ENCODE measurements around the gene EHBP1.
"Not testable (repeated sequence)": the region's sequence is repeated elsewhere in the genome, so short reads cannot be mapped to it uniquely, and the experiment has no call there.

The EHBP1 gene

GRCh38 chr2:63054841-63055225, 349.3 kb downstream of the EHBP1 start:
- DNase-seq, result no peak

- no peak for DNase-seq
These were observed 350.0 kb downstream of the EHBP1 start for GRCh38 chr2:63055226-63056106.

DNA sequence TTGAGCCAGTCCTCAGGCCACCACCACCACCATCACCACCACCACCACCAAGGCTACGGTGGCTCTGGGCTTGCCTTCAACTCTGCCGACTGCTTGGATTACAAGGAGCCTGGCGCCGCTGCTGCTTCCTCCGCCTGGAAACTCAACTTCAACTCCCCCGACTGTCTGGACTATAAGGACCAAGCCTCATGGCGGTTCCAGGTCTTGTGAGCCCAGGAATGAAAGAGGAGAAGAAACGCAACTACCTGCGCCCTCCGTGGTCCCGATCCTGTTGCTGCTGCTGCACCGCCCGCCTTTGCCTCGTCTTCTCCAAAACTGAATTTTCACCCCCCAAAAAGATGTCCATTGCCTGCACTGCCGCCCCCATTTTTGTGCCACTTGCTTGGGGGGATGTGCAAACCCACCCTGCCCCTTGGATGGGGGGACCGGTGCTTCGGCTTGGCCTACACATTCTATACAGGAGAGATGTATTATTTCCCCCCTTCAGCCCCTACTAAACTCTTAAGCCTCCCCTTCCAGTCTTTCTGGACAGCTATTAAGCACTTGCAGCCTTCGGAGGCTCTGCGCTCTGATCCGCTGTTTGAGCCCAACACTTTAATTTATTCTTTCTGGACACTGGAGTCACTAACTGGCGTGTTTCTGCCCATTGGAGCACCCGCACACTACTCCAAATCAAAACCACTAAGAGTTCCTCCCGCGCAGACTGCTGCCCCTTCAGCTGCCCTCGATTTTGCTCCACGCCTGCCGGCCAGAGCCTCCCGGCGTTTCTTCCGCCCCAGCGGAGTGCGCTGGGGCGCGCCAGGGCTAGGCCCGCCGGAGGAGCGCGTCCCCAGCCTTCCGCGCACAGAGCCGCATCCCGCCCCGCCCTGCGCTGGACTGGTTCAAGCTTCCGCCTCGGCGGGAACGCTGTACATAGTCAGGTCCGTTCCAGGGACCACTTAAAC, 350.9 kb downstream of the EHBP1 start:
- no peak for DNase-seq

DNA sequence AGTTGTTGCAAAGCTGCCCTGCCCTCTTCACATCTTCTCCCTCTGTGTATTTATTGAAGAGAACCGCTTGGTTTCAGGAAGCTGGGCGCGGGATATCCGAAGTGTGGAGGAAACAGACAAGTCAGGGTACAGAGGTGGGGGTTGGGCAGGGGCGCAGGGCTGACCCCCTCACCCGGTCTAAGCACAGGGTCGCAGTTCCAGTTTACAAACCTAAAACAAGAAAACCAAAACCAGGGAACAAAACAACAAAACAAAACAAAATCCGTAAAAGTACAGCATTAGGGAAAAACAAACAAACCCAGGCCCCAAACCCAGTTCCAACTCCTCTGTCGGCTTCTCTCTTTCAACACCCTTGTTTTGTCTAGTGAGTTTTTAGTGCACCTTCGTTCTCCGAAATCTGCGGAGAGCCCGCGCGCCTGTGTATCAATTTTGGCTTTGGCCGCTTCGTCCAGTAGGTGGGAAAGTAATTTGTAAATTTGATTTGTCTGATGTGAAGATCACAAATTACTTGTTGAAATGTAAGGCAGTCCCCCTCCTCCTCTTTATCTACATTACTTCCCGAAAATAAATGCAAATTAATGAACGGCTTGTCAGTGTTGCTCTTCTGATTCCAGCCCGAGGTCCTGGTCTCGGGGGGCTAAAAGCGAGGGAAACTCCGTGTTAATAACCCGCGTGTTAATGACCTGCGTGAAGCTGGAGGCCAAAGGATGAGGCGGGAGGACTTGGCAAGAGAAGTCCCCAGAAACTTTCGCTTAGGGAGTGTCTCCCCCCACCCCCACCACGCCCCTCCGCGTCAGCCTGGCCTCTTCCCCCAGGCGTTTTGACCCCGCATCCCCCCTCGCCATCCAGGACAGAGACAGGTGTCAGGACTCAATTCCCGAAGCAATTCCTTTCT, 352.0 kb downstream of the EHBP1 start:
- DNase-seq, result no peak

DNA sequence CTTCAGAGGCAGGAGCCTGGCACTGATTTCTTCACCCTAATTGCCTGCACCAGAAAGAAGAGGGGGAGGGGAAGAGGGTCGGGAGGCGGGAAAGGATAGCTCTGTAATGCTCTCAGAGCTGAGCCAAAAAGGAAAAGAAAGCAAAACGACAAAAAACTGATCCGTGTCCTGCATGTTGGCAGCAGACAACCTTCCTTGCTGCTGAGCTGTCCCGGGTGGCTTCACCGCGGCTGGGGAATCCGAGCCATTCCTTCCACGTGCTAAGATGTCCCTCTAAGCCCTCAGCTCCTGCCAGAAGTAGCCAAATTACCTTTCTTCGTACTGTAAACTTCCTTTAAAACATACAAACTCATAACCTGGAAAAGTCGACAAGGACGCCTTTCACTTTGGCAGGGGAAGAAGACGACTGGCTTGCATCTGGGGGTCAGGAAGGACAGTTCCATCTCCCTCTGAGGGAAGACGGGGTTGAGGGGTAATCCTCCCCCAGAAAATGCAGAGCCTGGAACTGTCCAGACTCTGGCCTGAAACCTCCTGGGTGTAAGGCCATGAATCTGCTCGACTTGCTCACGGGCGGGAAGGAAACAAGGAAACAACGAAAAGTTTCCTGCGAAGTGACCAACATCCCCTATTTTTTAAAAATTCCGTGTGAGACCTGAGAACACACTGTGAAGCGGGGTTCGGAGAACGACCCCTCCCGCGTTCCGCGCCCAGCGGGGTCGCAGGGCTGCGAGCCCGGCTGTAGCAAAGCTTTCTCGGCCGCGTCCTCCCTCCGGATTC, 352.8 kb downstream of the EHBP1 start:
- DNase-seq, result no peak

DNA sequence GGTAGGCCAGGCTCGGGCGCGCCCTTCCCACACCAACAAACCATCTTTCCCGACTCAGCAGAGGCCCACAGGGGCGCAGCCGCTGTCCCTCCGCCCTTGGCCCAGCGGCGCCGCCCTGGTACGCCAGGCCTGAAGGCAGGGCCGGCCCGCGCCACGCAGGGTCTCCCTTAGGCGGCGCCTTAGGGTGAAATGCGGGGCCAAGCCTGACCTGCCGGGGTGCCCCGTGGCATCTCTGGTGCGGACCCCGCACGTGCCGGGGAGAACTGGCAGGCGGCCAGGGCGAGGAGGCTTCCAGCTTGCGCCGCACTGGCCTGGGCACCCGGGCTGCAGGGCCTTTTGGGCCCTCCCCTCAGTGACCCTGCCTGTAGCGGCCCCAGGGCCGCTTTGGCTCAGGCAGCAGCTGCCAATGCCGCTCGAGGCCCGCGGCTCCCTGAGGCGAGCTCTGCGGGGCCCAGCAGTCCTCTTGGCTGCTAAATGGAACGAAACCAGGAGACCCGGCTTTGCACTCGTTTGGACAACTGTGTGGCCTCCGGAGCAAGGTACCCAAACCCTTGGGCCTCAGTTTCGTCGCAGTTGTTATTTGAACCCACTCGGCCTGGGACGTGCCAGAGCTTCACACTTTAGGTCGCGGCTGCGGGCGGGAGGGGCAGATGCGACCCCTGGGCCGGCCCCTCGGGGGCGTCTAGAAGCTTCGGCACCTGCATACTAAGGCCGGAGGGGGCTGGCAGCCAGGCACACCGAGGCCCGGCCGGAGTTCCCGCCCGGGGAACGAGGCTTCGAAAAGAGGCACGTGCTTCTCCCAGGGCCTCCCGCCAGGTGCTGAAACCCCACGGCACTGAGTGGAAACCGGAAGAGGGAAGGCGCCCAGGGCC, 353.6 kb downstream of the EHBP1 start:
- no peak for DNase-seq

- DNase-seq, result no peak
These were observed 354.4 kb downstream of the EHBP1 start for GRCh38 chr2:63059793-63060471.

- no peak for DNase-seq
These were observed 355.0 kb downstream of the EHBP1 start for GRCh38 chr2:63060472-63060991.

GRCh38 chr2:63064197-63064596, 358.7 kb downstream of the EHBP1 start:
- no peak for DNase-seq

DNA sequence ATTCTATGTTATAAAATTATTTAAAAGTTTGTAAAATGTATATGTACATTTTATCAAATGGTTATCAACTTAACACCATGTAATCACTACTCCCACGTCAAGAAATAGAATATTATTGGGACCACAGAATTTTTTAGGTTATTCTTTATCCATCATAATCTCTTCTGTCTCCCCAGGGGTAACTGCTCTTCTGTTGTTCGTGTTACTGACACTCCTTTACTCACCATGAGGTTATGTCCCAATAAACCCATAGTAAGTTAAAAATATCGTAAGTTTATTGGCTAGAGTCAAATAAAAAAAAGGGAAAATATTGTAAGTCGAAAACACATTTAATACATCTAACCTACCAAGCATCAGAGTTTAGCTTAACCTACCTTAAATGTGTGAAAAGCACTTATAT, 359.1 kb downstream of the EHBP1 start:
- DNase-seq, result no peak

- no peak for DNase-seq
These were observed 360.8 kb downstream of the EHBP1 start for GRCh38 chr2:63066265-63066664.

DNA sequence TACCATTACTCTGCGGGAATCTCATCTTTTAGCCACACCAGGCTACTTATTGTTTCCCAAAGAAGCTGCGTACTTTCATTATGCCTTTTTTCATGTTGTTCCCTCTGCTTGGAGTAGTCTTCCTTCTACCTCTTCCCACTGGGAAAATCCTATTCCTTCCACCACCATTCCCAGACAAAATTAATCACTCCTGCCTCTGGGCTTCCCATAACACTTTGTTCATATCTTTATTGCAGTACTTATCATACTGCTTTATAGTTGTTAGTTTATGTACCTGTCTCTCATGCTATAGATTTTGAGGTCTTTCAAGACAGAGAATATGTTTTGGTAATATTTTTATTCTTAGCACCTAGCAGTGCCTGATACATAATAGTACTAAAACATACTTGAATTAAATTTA, 361.3 kb downstream of the EHBP1 start:
- no peak for DNase-seq

- no peak for DNase-seq
These were observed 366.2 kb downstream of the EHBP1 start for GRCh38 chr2:63071664-63072063.

DNA sequence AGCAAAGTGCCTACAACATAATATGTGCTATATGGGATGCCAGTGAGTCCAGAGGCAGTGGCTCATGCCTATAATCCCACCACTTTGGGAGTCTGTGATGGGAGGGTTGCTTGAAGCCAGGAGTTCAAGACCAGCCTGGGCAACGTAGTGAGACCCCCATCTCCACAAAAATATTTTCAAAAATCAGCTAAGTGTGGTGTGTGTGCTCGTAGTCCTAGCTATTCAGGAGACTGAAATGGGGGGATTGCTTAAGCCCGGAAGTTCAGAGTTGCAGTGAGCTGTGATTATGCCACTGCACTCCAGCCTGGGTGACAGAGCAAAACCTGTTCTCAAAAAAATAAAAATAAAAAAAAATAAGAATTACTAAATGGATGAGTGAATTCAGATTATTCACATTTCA, 368.5 kb downstream of the EHBP1 start:
- no peak for DNase-seq

DNA sequence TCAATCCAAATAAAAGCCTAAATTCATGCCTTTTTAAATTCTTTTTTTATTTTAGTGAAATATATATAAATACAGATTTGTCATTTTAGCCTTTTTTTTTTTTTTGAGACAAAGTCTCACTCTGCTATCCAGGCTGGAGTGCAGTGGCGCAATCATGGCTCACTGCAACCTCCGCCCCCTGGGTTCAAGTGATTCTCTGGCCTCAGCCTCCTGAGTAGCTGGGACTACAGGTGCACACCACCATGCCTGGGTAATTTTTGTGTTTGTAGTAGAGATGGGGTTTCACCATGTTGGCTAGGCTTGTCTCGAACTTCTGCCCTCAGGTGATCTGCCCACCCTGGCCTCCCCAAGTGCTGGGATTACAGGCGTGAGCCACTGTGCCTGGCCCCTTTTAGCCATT, 368.9 kb downstream of the EHBP1 start:
- not testable (repeated sequence) for DNase-seq

- DNase-seq, result no peak
These were observed 373.5 kb downstream of the EHBP1 start for GRCh38 chr2:63078852-63079606.

DNA sequence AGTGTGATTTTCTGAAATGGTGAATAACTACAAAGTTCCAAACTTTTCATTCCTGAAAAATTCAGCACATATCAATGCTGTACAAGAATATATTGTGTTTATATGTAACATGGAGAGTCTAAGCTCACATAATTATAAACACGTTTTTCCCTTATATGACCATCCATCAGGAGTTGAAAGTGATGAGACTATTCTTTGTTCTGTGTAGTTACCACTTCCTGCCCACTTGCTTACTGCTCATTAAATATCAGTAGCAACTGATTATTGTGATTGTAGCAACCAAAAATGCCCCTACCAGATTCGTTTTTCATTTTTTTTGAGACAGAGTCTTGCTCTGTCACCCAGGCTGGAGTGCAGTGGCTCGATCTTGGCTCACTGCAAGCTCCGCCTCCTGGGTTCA, 375.9 kb downstream of the EHBP1 start:
- no peak for DNase-seq

- DNase-seq, result no peak
These were observed 381.2 kb downstream of the EHBP1 start for GRCh38 chr2:63086687-63087086.

DNA sequence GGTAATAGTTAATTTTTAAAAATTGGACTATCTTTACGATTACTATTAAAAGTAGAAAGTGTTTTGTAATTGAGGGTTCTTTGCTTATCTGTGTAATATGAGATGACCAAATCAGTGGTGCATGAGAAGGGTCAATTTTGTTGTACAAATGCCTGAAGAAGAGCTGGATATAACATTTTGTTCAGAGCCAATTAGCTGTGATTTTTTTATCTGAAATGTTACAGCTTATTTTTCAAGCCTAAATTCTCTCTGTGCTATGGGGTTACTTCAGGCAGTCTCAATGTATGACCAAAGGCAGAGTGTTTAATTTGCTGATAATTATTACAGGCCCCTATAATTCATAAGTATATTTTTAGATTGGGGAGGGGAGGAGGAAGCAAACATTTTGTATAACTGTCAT, 386.9 kb downstream of the EHBP1 start:
- no peak for DNase-seq
